NB4 (cell line): ENCODE data around the gene SLC29A3.

Experiments
- DNase-seq: peaks from one replicate; pipeline ENCODE4 v3.0.0; 2010; ENCODE audit warnings: low read depth
- H3K4me3 ChIP-seq: one replicate; pipeline ENCODE4 v1.5.1; 2011; ENCODE audit warnings: mild to moderate bottlenecking, low read depth, low read length, moderate library complexity
- CTCF ChIP-seq: IDR thresholded peaks from one replicate; pipeline ENCODE4 v1.5.1; 2012; ENCODE audit warnings: low read depth, low read length
- MAX ChIP-seq: IDR thresholded peaks from 2 replicates; pipeline ENCODE4 v1.6.1; 2011; ENCODE audit warnings: low read depth, low read length
- MYC ChIP-seq: IDR thresholded peaks from 2 replicates; pipeline ENCODE4 v1.6.1; 2011; ENCODE audit warnings: low read depth, low read length
- POLR2A ChIP-seq: IDR thresholded peaks from 2 replicates; pipeline ENCODE4 v1.6.1; 2011; ENCODE audit warnings: mild to moderate bottlenecking; ENCODE audit not compliant: insufficient read length; ENCODE audit errors: extremely low read depth

The SLC29A3 gene

GRCh38 chr10:71290806-71291527 lies 28.1 kb upstream of the SLC29A3 start:
- TF ChIP-seq CTCF = no peak
- no peak for TF ChIP-seq MAX
- TF ChIP-seq MYC = no peak
- TF ChIP-seq POLR2A = no peak

GRCh38 chr10:71291528-71291900 lies 27.5 kb upstream of the SLC29A3 start:
- TF ChIP-seq CTCF = no peak
- TF ChIP-seq MYC = no peak
- DNase-seq = no peak
- H3K4me3 ChIP-seq = no peak overlapping the region

More at GRCh38 chr10:71290806-71291527, 28.1 kb upstream of the SLC29A3 start:
- H3K4me3 ChIP-seq = no peak overlapping the region
- peak; percentile 31 for DNase-seq

GRCh38 chr10:71292624-71293445 lies 26.2 kb upstream of the SLC29A3 start:
- no peak for TF ChIP-seq POLR2A
- TF ChIP-seq MAX = 0 out of 2 replicates have a peak, but pooled peaks have one; percentile 12

GRCh38 chr10:71293446-71294084 lies 25.5 kb upstream of the SLC29A3 start:
- DNase-seq = no peak

More at GRCh38 chr10:71292624-71293445, 26.2 kb upstream of the SLC29A3 start:
- H3K4me3 ChIP-seq = no peak overlapping the region
- DNase-seq = no peak

GRCh38 chr10:71294091-71294561 lies 24.9 kb upstream of the SLC29A3 start:
- H3K4me3 ChIP-seq = no peak overlapping the region
- no peak for DNase-seq
- TF ChIP-seq CTCF = no peak
- TF ChIP-seq MAX = no peak
- TF ChIP-seq POLR2A = no peak
- TF ChIP-seq MYC = no peak

More at GRCh38 chr10:71293446-71294084, 25.5 kb upstream of the SLC29A3 start:
- TF ChIP-seq MAX (no peak), MYC (no peak), CTCF (no peak), POLR2A (no peak)
- no peak overlapping the region for H3K4me3 ChIP-seq

- no peak for DNase-seq
- TF ChIP-seq CTCF (no peak), POLR2A (no peak), MAX (no peak)
- H3K4me3 ChIP-seq = no peak overlapping the region
Observed at GRCh38 chr10:71294856-71295255, 24.2 kb upstream of the SLC29A3 start.
